ENCODE results near the gene MACROD2.

DNA sequence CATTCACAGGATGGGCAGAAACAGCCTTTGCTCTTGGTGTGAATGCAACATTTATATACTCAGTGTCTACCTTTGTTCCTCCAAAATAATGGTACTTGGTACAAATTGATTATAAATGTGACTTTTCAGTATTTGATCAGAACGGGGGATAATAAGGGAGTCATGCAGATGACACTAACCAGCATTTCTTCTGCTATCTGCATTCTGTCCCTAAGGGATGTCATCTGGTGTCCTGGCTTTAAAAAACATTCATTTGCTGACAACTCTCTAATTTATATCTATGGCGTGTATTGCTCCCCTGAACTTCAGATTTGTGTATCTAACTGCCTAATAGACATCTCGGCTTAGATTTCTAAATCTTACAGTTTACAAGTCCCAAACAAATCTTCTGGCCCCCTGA is 418.5 kb downstream of the MACROD2 start:
- no peak for TF ChIP-seq POLR2A (IDR thresholded peaks at IDR 0.05)
- TF ChIP-seq, protein P1, sequence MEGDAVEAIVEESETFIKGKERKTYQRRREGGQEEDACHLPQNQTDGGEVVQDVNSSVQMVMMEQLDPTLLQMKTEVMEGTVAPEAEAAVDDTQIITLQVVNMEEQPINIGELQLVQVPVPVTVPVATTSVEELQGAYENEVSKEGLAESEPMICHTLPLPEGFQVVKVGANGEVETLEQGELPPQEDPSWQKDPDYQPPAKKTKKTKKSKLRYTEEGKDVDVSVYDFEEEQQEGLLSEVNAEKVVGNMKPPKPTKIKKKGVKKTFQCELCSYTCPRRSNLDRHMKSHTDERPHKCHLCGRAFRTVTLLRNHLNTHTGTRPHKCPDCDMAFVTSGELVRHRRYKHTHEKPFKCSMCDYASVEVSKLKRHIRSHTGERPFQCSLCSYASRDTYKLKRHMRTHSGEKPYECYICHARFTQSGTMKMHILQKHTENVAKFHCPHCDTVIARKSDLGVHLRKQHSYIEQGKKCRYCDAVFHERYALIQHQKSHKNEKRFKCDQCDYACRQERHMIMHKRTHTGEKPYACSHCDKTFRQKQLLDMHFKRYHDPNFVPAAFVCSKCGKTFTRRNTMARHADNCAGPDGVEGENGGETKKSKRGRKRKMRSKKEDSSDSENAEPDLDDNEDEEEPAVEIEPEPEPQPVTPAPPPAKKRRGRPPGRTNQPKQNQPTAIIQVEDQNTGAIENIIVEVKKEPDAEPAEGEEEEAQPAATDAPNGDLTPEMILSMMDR (IDR thresholded peaks at IDR 0.05) = no peak

Data from ovary (tissue), 3 donors.